Neural crest cell (in vitro differentiated cells): Measurements from ENCODE around the gene TRA2B. TPM values are rescaled to one million over a fixed set of nuclear protein-coding genes. Genes with fewer than 3 reads are reported as not detected.

Source experiments
- DNase-seq: peaks from one replicate; pipeline ENCODE4 v3.0.0; 2021; ENCODE audit warnings: low read depth, mixed read lengths, low spot score
- H3K27ac Mint-ChIP-seq: one replicate; pipeline ENCODE4 v1.8.0; 2021; ENCODE audit warnings: mild to moderate bottlenecking, mixed read lengths; ENCODE audit not compliant: unreplicated experiment
- H3K27me3 Mint-ChIP-seq: 2 replicates; pipeline ENCODE4 v1.8.0; 2021; ENCODE audit warnings: low read depth, mild to moderate bottlenecking, mixed read lengths
- H3K36me3 Mint-ChIP-seq: 2 replicates; pipeline ENCODE4 v1.8.0; 2021; ENCODE audit warnings: low read depth, mild to moderate bottlenecking, mixed read lengths
- H3K4me1 Mint-ChIP-seq: 2 replicates; pipeline ENCODE4 v1.8.0; 2021; ENCODE audit warnings: mixed read lengths
- H3K4me3 Mint-ChIP-seq: one replicate; pipeline ENCODE4 v1.8.0; 2021; ENCODE audit warnings: mild to moderate bottlenecking, mixed read lengths
- H3K9me3 Mint-ChIP-seq: 2 replicates; pipeline ENCODE4 v1.8.0; 2021; ENCODE audit warnings: mixed read lengths
- CTCF ChIP-seq: fragments of 200-600 bp; sonication (generic); conservative IDR thresholded peaks from 2 replicates; pipeline ENCODE4 v1.5.0; 2021; ENCODE audit warnings: antibody characterized with exemption, mild to moderate bottlenecking
- total RNA-seq: library from RNA; stranded (reverse); gene quantifications from 2 replicates; pipeline ENCODE4 v1.2.1, GENCODE V29; 2021

TRA2B gene
- total RNA-seq, 1 donor from 2014 or later = 314 TPM

GRCh38 chr3:185880600-185880999, 57.2 kb downstream of the TRA2B start:
- TF ChIP-seq CTCF = no peak
- Mint-ChIP-seq H3K4me3 (no peak overlapping the region), H3K36me3 (no peaks in the 10 kb centered on the region), H3K27ac (no peak overlapping the region), H3K9me3 (no peaks in the 10 kb centered on the region), H3K4me1 (peaks cover 7% of the 10 kb centered on the region), H3K27me3 (no peaks in the 10 kb centered on the region)
- no peak for DNase-seq

- Mint-ChIP-seq H3K27me3 (peaks cover 2% of the 10 kb centered on the region), H3K9me3 (no peaks in the 10 kb centered on the region), H3K36me3 (no peaks in the 10 kb centered on the region), H3K4me3 (no peak overlapping the region), H3K4me1 (no peaks in the 10 kb centered on the region), H3K27ac (no peak overlapping the region)
- no peak for TF ChIP-seq CTCF
- no peak for DNase-seq
These were observed 58.9 kb downstream of the TRA2B start for GRCh38 chr3:185878920-185879319.

- H3K4me3 Mint-ChIP-seq = no peak overlapping the region
- DNase-seq = no peak
- no peak for TF ChIP-seq CTCF
- no peaks in the 10 kb centered on the region for H3K9me3 Mint-ChIP-seq
- no peaks in the 10 kb centered on the region for H3K4me1 Mint-ChIP-seq
- H3K36me3 Mint-ChIP-seq = no peaks in the 10 kb centered on the region
- peaks cover 3% of the 10 kb centered on the region for H3K27me3 Mint-ChIP-seq
- no peak overlapping the region for H3K27ac Mint-ChIP-seq
These were observed 63.7 kb downstream of the TRA2B start for GRCh38 chr3:185874119-185874518.

GRCh38 chr3:185867650-185868049, 70.2 kb downstream of the TRA2B start:
- no peak overlapping the region for H3K4me3 Mint-ChIP-seq
- no peak for DNase-seq
- H3K27me3 Mint-ChIP-seq = peaks cover 2% of the 10 kb centered on the region
- H3K27ac Mint-ChIP-seq = no peak overlapping the region
- TF ChIP-seq CTCF = no peak
- no peaks in the 10 kb centered on the region for H3K9me3 Mint-ChIP-seq
- no peaks in the 10 kb centered on the region for H3K36me3 Mint-ChIP-seq
- H3K4me1 Mint-ChIP-seq = peaks cover 7% of the 10 kb centered on the region

GRCh38 chr3:185866995-185867394, 70.8 kb downstream of the TRA2B start:
- no peaks in the 10 kb centered on the region for H3K9me3 Mint-ChIP-seq
- no peaks in the 10 kb centered on the region for H3K36me3 Mint-ChIP-seq
- no peak overlapping the region for H3K27ac Mint-ChIP-seq
- H3K27me3 Mint-ChIP-seq = peaks cover 2% of the 10 kb centered on the region
- no peak for DNase-seq
- no peak overlapping the region for H3K4me3 Mint-ChIP-seq
- H3K4me1 Mint-ChIP-seq = peaks cover 7% of the 10 kb centered on the region
- no peak for TF ChIP-seq CTCF

- Mint-ChIP-seq H3K9me3 (no peaks in the 10 kb centered on the region), H3K27ac (no peak overlapping the region), H3K4me3 (no peak overlapping the region), H3K4me1 (peaks cover 7% of the 10 kb centered on the region), H3K36me3 (no peaks in the 10 kb centered on the region), H3K27me3 (peaks cover 2% of the 10 kb centered on the region)
- no peak for DNase-seq
- TF ChIP-seq CTCF = no peak
These were observed 71.3 kb downstream of the TRA2B start for GRCh38 chr3:185866555-185866954.
